Measurements from ENCODE around the gene CYP4F8. TPM values are rescaled to one million over a fixed set of nuclear protein-coding genes. Genes with fewer than 3 reads are reported as not detected.

The CYP4F8 gene
- total and polyA plus RNA-seq, 9 of the 15 experiments (the other 6 are each of a cell fraction or from before 2014, with no cell fraction given) = not detected

GRCh38 chr19:15623711-15624318, 8.8 kb downstream of the CYP4F8 start (continued):
- TF ChIP-seq, protein P1, sequence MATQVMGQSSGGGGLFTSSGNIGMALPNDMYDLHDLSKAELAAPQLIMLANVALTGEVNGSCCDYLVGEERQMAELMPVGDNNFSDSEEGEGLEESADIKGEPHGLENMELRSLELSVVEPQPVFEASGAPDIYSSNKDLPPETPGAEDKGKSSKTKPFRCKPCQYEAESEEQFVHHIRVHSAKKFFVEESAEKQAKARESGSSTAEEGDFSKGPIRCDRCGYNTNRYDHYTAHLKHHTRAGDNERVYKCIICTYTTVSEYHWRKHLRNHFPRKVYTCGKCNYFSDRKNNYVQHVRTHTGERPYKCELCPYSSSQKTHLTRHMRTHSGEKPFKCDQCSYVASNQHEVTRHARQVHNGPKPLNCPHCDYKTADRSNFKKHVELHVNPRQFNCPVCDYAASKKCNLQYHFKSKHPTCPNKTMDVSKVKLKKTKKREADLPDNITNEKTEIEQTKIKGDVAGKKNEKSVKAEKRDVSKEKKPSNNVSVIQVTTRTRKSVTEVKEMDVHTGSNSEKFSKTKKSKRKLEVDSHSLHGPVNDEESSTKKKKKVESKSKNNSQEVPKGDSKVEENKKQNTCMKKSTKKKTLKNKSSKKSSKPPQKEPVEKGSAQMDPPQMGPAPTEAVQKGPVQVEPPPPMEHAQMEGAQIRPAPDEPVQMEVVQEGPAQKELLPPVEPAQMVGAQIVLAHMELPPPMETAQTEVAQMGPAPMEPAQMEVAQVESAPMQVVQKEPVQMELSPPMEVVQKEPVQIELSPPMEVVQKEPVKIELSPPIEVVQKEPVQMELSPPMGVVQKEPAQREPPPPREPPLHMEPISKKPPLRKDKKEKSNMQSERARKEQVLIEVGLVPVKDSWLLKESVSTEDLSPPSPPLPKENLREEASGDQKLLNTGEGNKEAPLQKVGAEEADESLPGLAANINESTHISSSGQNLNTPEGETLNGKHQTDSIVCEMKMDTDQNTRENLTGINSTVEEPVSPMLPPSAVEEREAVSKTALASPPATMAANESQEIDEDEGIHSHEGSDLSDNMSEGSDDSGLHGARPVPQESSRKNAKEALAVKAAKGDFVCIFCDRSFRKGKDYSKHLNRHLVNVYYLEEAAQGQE (IDR thresholded peaks at IDR 0.05; ENCODE audit: borderline replicate concordance) = peak; percentile 99
- TF ChIP-seq, protein P1 (CRISPR knock-in tag; IDR thresholded peaks at IDR 0.05; ENCODE audit: low read depth) = peak; percentile 95
- no peak for TF ChIP-seq HNRNPK (IDR thresholded peaks at IDR 0.05; ENCODE audit: low read depth, low read length, poor library complexity, severe bottlenecking)
- TF ChIP-seq SAFB (IDR thresholded peaks at IDR 0.05; ENCODE audit: borderline replicate concordance, low read depth, low read length) = no peak
- 0 out of 4 replicates have a peak, but pooled peaks of 1 of the 2 experiments have one; percentile 25 for TF ChIP-seq RCOR1 (IDR thresholded peaks at IDR 0.05; ENCODE audit: borderline replicate concordance in 1 of 2, low read depth in 2 of 2, low read length in 2 of 2)
- TF ChIP-seq ETV6 (IDR thresholded peaks at IDR 0.05; ENCODE audit: borderline replicate concordance in 1 of 2, low read depth in 2 of 2, low read length in 1 of 2) = no peak
- no peak for TF ChIP-seq ETV6 (CRISPR knock-in tag; IDR thresholded peaks at IDR 0.05; ENCODE audit: borderline replicate concordance)
- peak; percentile 81; the same call in 1 of the 2 replicates for TF ChIP-seq DMBX1 (CRISPR knock-in tag; IDR thresholded peaks at IDR 0.05; ENCODE audit: borderline replicate concordance)
- 0 out of 2 replicates have a peak, but pooled peaks have one; percentile 41 for TF ChIP-seq TGIF2 (CRISPR knock-in tag; IDR thresholded peaks at IDR 0.05)
- peak; percentile 28; the same call in 1 of the 2 replicates for TF ChIP-seq VEZF1 (CRISPR knock-in tag; IDR thresholded peaks at IDR 0.05)
- TF ChIP-seq ZNF778 (CRISPR knock-in tag; IDR thresholded peaks at IDR 0.05) = no peak
- TF ChIP-seq, protein P2, sequence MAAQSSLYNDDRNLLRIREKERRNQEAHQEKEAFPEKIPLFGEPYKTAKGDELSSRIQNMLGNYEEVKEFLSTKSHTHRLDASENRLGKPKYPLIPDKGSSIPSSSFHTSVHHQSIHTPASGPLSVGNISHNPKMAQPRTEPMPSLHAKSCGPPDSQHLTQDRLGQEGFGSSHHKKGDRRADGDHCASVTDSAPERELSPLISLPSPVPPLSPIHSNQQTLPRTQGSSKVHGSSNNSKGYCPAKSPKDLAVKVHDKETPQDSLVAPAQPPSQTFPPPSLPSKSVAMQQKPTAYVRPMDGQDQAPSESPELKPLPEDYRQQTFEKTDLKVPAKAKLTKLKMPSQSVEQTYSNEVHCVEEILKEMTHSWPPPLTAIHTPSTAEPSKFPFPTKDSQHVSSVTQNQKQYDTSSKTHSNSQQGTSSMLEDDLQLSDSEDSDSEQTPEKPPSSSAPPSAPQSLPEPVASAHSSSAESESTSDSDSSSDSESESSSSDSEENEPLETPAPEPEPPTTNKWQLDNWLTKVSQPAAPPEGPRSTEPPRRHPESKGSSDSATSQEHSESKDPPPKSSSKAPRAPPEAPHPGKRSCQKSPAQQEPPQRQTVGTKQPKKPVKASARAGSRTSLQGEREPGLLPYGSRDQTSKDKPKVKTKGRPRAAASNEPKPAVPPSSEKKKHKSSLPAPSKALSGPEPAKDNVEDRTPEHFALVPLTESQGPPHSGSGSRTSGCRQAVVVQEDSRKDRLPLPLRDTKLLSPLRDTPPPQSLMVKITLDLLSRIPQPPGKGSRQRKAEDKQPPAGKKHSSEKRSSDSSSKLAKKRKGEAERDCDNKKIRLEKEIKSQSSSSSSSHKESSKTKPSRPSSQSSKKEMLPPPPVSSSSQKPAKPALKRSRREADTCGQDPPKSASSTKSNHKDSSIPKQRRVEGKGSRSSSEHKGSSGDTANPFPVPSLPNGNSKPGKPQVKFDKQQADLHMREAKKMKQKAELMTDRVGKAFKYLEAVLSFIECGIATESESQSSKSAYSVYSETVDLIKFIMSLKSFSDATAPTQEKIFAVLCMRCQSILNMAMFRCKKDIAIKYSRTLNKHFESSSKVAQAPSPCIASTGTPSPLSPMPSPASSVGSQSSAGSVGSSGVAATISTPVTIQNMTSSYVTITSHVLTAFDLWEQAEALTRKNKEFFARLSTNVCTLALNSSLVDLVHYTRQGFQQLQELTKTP (IDR thresholded peaks at IDR 0.05; ENCODE audit: low read depth in 1 of 2, partially characterized antibody in 2 of 2) = peak in 1 of 2 experiments; percentile 48
